ENCODE results near the gene PLA2G4A.

The PLA2G4A gene

DNA sequence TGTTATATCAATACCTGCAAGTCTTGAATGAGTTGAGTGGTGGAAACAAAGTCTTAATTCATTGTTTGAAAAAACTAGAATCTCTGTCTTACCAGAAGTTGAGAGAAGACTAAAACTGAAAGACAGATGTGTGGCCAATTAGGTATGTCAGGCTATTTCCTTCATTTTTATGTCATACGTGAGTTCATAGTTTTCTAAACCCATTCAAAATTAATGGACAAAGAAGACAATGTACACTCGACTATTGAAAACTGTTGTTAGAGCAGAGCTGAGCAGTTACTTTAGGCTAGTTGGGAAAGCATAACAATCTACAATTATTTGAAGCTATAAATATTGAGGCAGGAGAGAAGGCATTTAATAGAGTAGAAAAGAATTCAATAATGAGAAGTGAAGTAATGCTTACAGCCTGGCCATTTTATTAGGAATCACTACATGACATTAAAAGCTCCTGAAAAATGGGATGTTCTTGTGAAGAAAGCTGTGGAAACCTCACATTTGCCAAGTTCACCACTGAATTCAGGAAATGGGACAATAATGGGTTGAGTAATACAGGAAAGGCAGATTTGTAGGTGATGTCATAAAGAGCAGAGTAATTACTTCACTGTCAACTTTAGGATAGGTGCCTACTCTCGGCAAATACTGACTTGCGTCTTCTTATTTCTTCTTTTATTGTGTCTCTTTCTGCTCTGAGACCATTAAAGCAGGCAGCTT is 204.4 kb downstream of the PLA2G4A start:
- DNase-seq: peak in 2 of 4 experiments; percentile 22 to 24

DNA sequence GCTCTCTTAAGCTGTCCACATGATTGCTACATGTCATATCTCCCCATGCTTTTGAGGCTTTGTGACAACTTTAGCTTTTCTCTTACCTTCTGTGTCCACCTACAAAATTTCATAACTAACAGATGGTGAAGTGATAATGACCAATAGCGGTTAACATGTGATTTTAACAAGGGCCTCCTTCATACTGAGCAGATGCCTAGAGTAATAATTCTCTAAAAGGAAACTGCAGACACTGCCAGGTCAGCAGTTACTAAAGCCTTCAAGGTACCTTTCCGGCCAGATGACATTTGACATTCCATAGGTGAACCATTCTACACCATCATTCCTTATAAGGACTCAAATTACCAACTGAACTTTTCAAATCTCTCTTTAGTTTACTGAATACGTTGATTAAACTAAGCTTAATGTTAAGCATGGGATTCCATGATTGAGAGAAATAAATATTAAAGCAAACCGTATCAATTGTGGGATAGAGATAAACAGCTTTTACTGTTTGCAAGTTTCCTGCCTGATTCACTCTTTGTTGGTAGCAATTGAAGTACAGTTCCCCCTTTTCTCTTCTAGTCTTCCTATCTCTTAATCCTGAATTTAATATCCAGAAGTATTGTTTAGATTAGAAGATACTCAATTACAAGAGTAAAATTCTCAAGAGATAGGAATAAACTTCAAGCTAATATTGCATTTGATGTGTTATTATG is 205.1 kb downstream of the PLA2G4A start:
- no peak for DNase-seq

DNA sequence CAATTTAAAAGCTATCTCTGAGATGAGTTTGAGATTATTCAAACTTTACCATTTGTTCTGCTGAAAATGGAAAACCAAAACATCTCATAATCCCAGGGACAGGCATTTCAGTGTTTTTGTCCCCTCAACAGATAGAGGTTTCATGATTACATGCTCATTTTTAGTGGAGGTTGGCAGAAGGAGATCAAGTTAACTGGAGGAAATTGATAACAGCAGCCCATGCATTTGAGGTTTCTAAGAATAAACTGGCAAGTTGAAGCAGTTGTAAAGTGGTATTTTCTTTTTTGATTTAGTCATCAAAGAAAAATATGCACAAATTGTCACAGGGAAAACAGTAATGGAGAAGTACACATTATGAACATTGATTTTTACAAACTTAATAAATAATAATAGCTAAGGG is 205.8 kb downstream of the PLA2G4A start:
- no peak for DNase-seq

DNA sequence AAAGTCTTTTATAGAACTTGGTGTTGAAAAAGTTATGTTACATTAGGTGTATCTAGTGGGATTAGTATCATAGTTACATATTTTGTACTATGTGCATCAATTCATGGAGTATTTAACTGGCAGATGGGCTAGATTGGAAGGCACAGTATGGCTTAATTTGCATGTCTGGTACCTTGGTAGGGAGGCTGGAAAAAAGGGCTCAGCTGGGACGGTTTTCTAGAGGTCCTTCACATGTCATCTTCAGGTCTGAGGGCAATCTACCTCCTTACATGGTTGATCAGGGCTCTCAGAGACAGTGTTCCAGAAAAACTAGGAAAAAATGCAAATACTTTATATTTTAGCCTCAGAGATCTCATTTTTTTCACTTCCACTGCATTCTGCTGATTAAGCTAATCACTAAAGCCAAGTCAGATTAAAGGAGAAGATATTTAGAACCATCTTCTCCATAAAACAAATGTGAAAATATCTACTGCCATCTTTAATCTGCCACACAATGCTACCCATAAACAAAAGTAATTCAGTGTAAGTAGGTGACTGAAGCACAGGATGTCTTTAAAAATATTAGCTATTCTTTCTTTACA is 209.3 kb downstream of the PLA2G4A start:
- DNase-seq: no peak

Measured in suppressor macrophage (primary cell).